Osteoblast (primary cell): ENCODE results near the gene EMSY. TPM values are rescaled to one million over a fixed set of nuclear protein-coding genes. Genes with fewer than 3 reads are reported as not detected.

ENCODE experiments used
- DNase-seq: peaks from one replicate; pipeline ENCODE4 v3.0.0; 2011; ENCODE audit warnings: low spot score, mixed read lengths; ENCODE audit not compliant: insufficient read length; ENCODE audit errors: missing footprints
- H2AFZ ChIP-seq: 2 replicates; pipeline ENCODE4 v1.6.0; 2011; ENCODE audit warnings: mild to moderate bottlenecking, low read length
- H3K27ac ChIP-seq: 2 replicates; pipeline ENCODE4 v1.5.1; 2011; ENCODE audit warnings: mild to moderate bottlenecking, low read depth, low read length, moderate library complexity
- H3K27me3 ChIP-seq: 2 replicates; pipeline ENCODE4 v1.6.0; 2012; ENCODE audit warnings: mild to moderate bottlenecking, control low read depth, inconsistent platforms, low read length, moderate library complexity; ENCODE audit not compliant: insufficient read depth
- H3K36me3 ChIP-seq: 2 replicates; pipeline ENCODE4 v1.5.1; 2011; ENCODE audit warnings: mild to moderate bottlenecking, low read length, control low read depth, moderate library complexity; ENCODE audit not compliant: insufficient read depth
- H3K4me1 ChIP-seq: 2 replicates; pipeline ENCODE4 v1.5.1; 2011; ENCODE audit warnings: mild to moderate bottlenecking, low read length, control low read depth, moderate library complexity; ENCODE audit not compliant: insufficient read depth
- H3K4me2 ChIP-seq: 2 replicates; pipeline ENCODE4 v1.6.0; 2011; ENCODE audit warnings: mild to moderate bottlenecking, low read length; ENCODE audit not compliant: insufficient read depth
- H3K4me3 ChIP-seq: fragments of 200-600 bp; sonication (generic); 3 replicates; pipeline ENCODE4 v1.5.1; 2012; ENCODE audit warnings: mild to moderate bottlenecking, low read length, inconsistent platforms; ENCODE audit not compliant: insufficient read depth
- H3K79me2 ChIP-seq: 2 replicates; pipeline ENCODE4 v1.6.0; 2012; ENCODE audit warnings: mild to moderate bottlenecking, low read length, control low read depth, inconsistent platforms; ENCODE audit not compliant: insufficient read depth
- H3K9me3 ChIP-seq: 2 replicates; pipeline ENCODE4 v1.5.1; 2011; ENCODE audit warnings: low read depth, low read length, control low read depth
- H4K20me1 ChIP-seq: 2 replicates; pipeline ENCODE4 v1.6.0; 2012; ENCODE audit warnings: mild to moderate bottlenecking, low read length, control low read depth; ENCODE audit not compliant: insufficient read depth
- CTCF ChIP-seq: IDR thresholded peaks from 2 replicates; pipeline ENCODE4 v1.5.1; 2011; ENCODE audit warnings: mild to moderate bottlenecking, low read depth, low read length, moderate library complexity; ENCODE audit errors: extremely low read depth
- total RNA-seq: library from RNA; depleted of rRNA; stranded (reverse); fragments of >200 nt; gene quantifications from 2 replicates; pipeline ENCODE4 v1.2.3, GENCODE V29; 2012

The EMSY gene
- total RNA-seq, 1 donor = 17.4 TPM

GRCh38 chr11:76495019-76495418 lies 50.2 kb downstream of the EMSY start:
- no peaks in the 10 kb centered on the region for H3K9me3 ChIP-seq
- no peak for TF ChIP-seq CTCF
- no peak overlapping the region for H3K27ac ChIP-seq
- no peaks in the 10 kb centered on the region for H4K20me1 ChIP-seq
- no peaks in the 10 kb centered on the region for H3K4me1 ChIP-seq
- no peaks in the 10 kb centered on the region for H3K79me2 ChIP-seq
- no peak overlapping the region for H2AFZ ChIP-seq
- H3K36me3 ChIP-seq = no peaks in the 10 kb centered on the region
- H3K27me3 ChIP-seq = no peaks in the 10 kb centered on the region
- no peak overlapping the region for H3K4me2 ChIP-seq
- DNase-seq = no peak
- no peak overlapping the region for H3K4me3 ChIP-seq

- no peaks in the 10 kb centered on the region for H3K4me1 ChIP-seq
- H3K4me3 ChIP-seq = no peak overlapping the region
- peaks cover 6% of the 10 kb centered on the region for H3K36me3 ChIP-seq
- no peak overlapping the region for H3K27ac ChIP-seq
- no peak for DNase-seq
- no peaks in the 10 kb centered on the region for H3K9me3 ChIP-seq
- no peaks in the 10 kb centered on the region for H3K27me3 ChIP-seq
- no peak overlapping the region for H2AFZ ChIP-seq
- no peak for TF ChIP-seq CTCF
- H4K20me1 ChIP-seq = no peaks in the 10 kb centered on the region
- no peaks in the 10 kb centered on the region for H3K79me2 ChIP-seq
- H3K4me2 ChIP-seq = no peak overlapping the region
Measured at GRCh38 chr11:76496174-76496573, 51.4 kb downstream of the EMSY start.

- peaks cover 6% of the 10 kb centered on the region for H3K36me3 ChIP-seq
- DNase-seq = peak; percentile 58
Measured at GRCh38 chr11:76501526-76502202, 56.8 kb downstream of the EMSY start.

GRCh38 chr11:76506833-76507232 lies 62.0 kb downstream of the EMSY start:
- Histone ChIP-seq H2AFZ (no peak overlapping the region), H3K9me3 (no peaks in the 10 kb centered on the region), H3K27ac (no peak overlapping the region), H3K36me3 (no peaks in the 10 kb centered on the region), H3K4me3 (no peak overlapping the region), H3K27me3 (no peaks in the 10 kb centered on the region), H3K4me1 (peaks cover 11% of the 10 kb centered on the region), H3K79me2 (no peaks in the 10 kb centered on the region), H3K4me2 (no peak overlapping the region), H4K20me1 (no peaks in the 10 kb centered on the region)
- no peak for DNase-seq
- no peak for TF ChIP-seq CTCF

More at GRCh38 chr11:76501526-76502202, 56.8 kb downstream of the EMSY start:
- Histone ChIP-seq H3K4me3 (no peak overlapping the region), H3K27me3 (no peaks in the 10 kb centered on the region), H2AFZ (no peak overlapping the region), H3K4me1 (no peaks in the 10 kb centered on the region), H4K20me1 (no peaks in the 10 kb centered on the region), H3K9me3 (no peaks in the 10 kb centered on the region), H3K4me2 (no peak overlapping the region), H3K27ac (no peak overlapping the region), H3K79me2 (no peaks in the 10 kb centered on the region)
- no peak for TF ChIP-seq CTCF
